ENCODE results near the gene SLC25A27. TPM values are rescaled to one million over a fixed set of nuclear protein-coding genes. Genes with fewer than 3 reads are reported as not detected.
A peak's percentile ranks its signal among the peaks of the same experiment; 100 is the strongest.

The SLC25A27 gene
- polyA plus RNA-seq, 1 donor (not counting 4 experiments of a cell fraction or from before 2014, with no cell fraction given): 10.4 TPM

GRCh38 chr6:46655803-46656202 is 3.0 kb downstream of the SLC25A27 start:
- dilution Hi-C loops (cut with MboI; ENCODE audit: extremely low pct_ligation_motif_present, low sequenced_read_pairs): no loop called here
- DNase-seq (ENCODE audit: low read depth, low spot score): no peak
- no peak overlapping the region for H3K4me3 ChIP-seq (ENCODE audit: control insufficient read depth in 2 of 3, extremely low read depth in 1 of 3, insufficient read depth in 2 of 3, low read depth in 1 of 3, low read length in 3 of 3)
- no peaks in the 10 kb centered on the region for H3K27me3 ChIP-seq (ENCODE audit: control insufficient read depth, extremely low read depth, insufficient read depth, low read length)
- no peaks in the 10 kb centered on the region for H3K36me3 ChIP-seq (ENCODE audit: control insufficient read depth in 2 of 2, extremely low read depth in 1 of 2, insufficient read depth in 2 of 2, low read length in 2 of 2)
- FAIRE-seq: no peak
- H3K9me3 ChIP-seq (ENCODE audit: control insufficient read depth, low read depth, low read length): no peaks in the 10 kb centered on the region
- H3K79me2 ChIP-seq (ENCODE audit: control insufficient read depth, insufficient read depth, low read length): no peaks in the 10 kb centered on the region
- H3K27ac ChIP-seq (ENCODE audit: control insufficient read depth, insufficient read depth, low read length): no peak overlapping the region
- H3K9me1 ChIP-seq (ENCODE audit: control insufficient read depth, extremely low read depth, insufficient read depth, low read length): no peaks in the 10 kb centered on the region
- peaks cover 6% of the 10 kb centered on the region for H3K4me1 ChIP-seq (ENCODE audit: control insufficient read depth, extremely low read depth, insufficient read depth, low read length)
- TF ChIP-seq CTCF (optimal IDR thresholded peaks at IDR 0.05 in 1 of 3, IDR thresholded peaks at IDR 0.05 in 1 of 3, conservative IDR thresholded peaks at IDR 0.05 in 1 of 3; ENCODE audit: extremely low read depth in 1 of 3, insufficient read depth in 2 of 3, low read length in 3 of 3) (peak; percentile 10 to 34 (median 25)), EZH2 (IDR thresholded peaks at IDR 0.05; ENCODE audit: low read length) (no peak)
- no peaks in the 10 kb centered on the region for H4K20me1 ChIP-seq (ENCODE audit: control insufficient read depth, extremely low read depth, insufficient read depth, low read length)
- no peak overlapping the region for H3K9ac ChIP-seq (ENCODE audit: control insufficient read depth, extremely low read depth, insufficient read depth, low read length)
- no peak overlapping the region for H2AFZ ChIP-seq (ENCODE audit: control insufficient read depth, low read length)
- H3K4me2 ChIP-seq (ENCODE audit: control insufficient read depth, extremely low read depth, insufficient read depth, low read depth, low read length): no peak overlapping the region

GRCh38 chr6:46657642-46658041 is 4.9 kb downstream of the SLC25A27 start:
- H3K4me3 ChIP-seq (ENCODE audit: control insufficient read depth in 2 of 3, extremely low read depth in 1 of 3, insufficient read depth in 2 of 3, low read depth in 1 of 3, low read length in 3 of 3): no peak overlapping the region
- H3K9ac ChIP-seq (ENCODE audit: control insufficient read depth, extremely low read depth, insufficient read depth, low read length): no peak overlapping the region
- H3K4me1 ChIP-seq (ENCODE audit: control insufficient read depth, extremely low read depth, insufficient read depth, low read length): peaks cover 4% of the 10 kb centered on the region
- DNase-seq (ENCODE audit: low read depth, low spot score) (no peak), FAIRE-seq (no peak)
- no peak overlapping the region for H2AFZ ChIP-seq (ENCODE audit: control insufficient read depth, low read length)
- H3K27me3 ChIP-seq (ENCODE audit: control insufficient read depth, extremely low read depth, insufficient read depth, low read length): no peaks in the 10 kb centered on the region
- H3K36me3 ChIP-seq (ENCODE audit: control insufficient read depth in 2 of 2, extremely low read depth in 1 of 2, insufficient read depth in 2 of 2, low read length in 2 of 2): no peaks in the 10 kb centered on the region
- no peaks in the 10 kb centered on the region for H3K9me1 ChIP-seq (ENCODE audit: control insufficient read depth, extremely low read depth, insufficient read depth, low read length)
- dilution Hi-C loops (cut with MboI; ENCODE audit: extremely low pct_ligation_motif_present, low sequenced_read_pairs): no loop called here
- H3K9me3 ChIP-seq (ENCODE audit: control insufficient read depth, low read depth, low read length): no peaks in the 10 kb centered on the region
- H3K4me2 ChIP-seq (ENCODE audit: control insufficient read depth, extremely low read depth, insufficient read depth, low read depth, low read length): no peak overlapping the region
- no peaks in the 10 kb centered on the region for H3K79me2 ChIP-seq (ENCODE audit: control insufficient read depth, insufficient read depth, low read length)
- no peaks in the 10 kb centered on the region for H4K20me1 ChIP-seq (ENCODE audit: control insufficient read depth, extremely low read depth, insufficient read depth, low read length)
- no peak overlapping the region for H3K27ac ChIP-seq (ENCODE audit: control insufficient read depth, insufficient read depth, low read length)
- TF ChIP-seq EZH2 (IDR thresholded peaks at IDR 0.05; ENCODE audit: low read length) (no peak), CTCF (optimal IDR thresholded peaks at IDR 0.05 in 1 of 3, IDR thresholded peaks at IDR 0.05 in 1 of 3, conservative IDR thresholded peaks at IDR 0.05 in 1 of 3; ENCODE audit: extremely low read depth in 1 of 3, insufficient read depth in 2 of 3, low read length in 3 of 3) (no peak)

All from keratinocyte (primary cell).